ENCODE measurements around the gene SPTBN1.

Gene SPTBN1

GRCh38 chr2:54649191-54649590, 193.1 kb downstream of the SPTBN1 start:
- DNase-seq: no peak

DNA sequence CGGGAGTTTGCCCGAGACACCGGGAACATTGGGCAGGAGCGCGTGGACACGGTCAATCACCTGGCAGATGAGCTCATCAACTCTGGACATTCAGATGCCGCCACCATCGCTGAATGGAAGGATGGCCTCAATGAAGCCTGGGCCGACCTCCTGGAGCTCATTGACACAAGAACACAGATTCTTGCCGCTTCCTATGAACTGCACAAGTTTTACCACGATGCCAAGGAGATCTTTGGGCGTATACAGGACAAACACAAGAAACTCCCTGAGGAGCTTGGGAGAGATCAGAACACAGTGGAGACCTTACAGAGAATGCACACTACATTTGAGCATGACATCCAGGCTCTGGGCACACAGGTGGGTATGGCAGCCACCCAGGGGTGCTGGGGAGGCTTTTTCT, 193.5 kb downstream of the SPTBN1 start:
- DNase-seq: no peak

DNA sequence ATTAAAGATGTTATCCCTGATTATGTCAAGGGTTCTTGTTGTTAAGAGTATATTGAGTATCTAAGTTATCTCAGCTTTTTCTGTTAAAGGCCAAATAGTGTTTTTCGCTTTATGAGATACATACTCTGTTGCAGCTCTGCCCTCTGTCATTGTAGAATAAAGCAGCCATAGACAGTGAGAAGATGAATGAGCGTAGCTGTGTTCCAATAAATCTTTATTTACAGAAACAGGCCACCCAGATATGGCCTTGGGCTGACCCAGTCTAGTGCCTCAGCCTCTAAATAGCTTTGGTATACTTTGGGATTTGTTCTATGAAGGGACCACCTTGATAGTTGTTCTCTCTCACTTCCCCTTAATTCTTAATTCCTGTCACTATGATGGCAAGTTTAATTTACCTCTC, 194.5 kb downstream of the SPTBN1 start:
- no peak for DNase-seq

DNA sequence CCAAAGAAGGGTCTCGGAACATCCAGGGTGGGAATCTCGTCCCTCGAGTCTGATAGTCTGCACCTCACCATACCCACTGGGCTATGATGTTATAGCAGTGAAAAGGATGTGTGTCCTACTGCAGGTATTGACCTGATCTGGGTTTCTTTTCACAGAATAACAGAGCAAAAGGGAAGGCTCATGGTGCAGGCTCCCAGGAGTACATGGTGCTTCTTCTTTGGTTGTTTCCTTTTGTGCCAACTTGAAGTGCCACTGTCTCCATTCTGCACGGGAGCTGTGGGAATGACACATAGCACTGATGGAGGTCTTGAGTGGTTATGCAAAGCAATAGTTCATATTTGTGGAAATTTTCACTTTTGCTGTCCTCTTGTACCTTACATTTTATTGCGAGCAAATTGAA, 195.2 kb downstream of the SPTBN1 start:
- DNase-seq: no peak

GRCh38 chr2:54652540-54652939, 196.4 kb downstream of the SPTBN1 start:
- no peak for DNase-seq

DNA sequence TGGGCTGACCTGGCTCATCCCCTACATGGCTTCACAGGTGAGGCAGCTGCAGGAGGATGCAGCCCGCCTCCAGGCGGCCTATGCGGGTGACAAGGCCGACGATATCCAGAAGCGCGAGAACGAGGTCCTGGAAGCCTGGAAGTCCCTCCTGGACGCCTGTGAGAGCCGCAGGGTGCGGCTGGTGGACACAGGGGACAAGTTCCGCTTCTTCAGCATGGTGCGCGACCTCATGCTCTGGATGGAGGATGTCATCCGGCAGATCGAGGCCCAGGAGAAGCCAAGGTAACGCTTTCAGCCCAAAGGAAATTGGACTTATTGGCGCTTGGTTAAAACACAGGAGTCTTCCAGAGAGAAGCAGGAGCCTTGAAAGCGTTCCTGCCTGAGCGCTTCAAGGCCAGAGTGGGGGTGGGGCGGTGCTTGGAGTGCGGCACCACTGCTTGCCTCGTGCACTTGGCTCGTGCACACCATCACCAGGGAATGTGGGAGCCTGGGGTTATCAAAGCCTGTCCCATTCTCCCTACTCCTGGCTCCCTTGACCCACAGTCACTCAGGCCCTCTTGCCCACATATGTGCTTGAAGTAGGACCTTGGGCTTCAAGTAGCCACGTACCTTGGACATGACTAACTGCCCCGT, 197.6 kb downstream of the SPTBN1 start:
- DNase-seq: no peak

DNA sequence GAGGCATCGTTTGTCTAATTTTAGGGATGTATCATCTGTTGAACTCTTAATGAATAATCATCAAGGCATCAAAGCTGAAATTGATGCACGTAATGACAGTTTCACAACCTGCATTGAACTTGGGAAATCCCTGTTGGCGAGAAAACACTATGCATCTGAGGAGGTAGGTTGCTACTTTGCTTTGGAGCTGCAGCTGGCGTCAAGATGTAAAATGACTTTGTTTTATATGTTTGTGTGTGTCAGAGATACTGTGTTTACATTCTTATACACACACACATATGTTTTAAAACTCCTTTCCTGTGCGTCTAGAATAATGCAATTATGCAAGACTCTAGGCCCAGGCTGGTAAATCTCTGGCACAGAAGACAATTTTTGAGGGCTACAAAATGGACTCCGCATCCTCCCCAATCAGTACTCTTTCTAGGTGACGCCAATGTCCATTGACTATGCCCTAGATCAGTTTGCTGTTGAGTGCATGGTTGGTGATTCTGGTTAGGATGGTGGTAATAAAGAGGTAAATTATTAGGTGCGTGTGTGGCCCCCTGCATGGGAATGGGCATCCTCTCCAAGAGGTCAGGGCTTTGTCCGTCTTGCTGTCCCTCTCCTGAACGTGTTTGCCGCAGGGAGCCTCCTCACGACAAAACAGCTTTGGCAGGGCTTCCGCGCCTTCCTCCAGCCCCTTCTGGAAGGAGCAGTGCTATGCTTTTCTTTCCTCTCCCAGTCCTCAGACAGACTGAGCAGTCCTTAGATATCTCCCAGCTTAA, 199.1 kb downstream of the SPTBN1 start:
- no peak for DNase-seq

- no peak for DNase-seq
Observed at GRCh38 chr2:54656863-54657262, 200.7 kb downstream of the SPTBN1 start.

GRCh38 chr2:54657664-54658083, 201.5 kb downstream of the SPTBN1 start:
- DNase-seq: peak in 14 of 51 donors; percentile 11 to 53 (median 24)

DNA sequence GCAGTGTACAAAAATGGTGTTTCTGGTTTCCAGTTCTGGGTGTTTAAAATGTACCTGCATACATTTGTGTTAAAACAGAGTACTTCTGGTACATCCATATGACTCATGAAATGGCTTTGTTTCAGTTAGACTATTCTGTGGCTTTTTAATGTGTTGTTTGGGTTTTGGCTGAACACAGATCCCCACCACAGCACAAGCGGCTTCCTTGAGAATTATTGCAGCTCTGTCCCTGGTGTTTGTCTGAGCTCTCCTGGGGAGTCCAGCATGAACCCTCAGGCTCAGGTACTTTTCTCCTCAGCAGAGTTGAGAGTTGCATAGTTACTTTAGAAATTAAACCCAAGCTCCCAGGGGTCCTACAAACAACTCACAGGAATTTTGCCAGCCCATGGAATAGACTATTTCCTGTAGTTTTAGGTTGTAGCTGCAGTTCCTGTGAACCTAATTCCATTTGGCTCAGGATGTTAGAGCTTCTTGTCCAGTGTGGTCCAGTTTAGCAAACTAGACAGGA, 202.5 kb downstream of the SPTBN1 start:
- DNase-seq: no peak

DNA sequence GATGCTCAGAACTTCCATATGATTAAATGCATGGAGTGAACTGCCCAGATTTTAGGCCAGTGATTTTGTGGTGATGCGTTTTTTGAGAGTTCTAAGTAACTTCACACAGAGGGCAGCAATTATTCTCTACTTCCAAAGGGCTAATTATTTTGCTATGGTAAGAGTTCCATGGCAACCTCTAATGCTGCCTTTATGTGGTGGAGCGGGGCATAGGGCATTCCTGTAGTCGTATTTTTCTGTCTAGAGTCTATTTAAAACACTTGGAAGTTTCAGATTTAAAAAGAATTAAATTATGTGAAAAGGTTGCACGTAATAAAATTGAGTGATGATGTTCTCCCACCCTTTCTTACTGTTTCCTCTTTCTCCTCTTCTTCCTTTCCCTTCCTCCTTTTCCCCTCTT, 203.4 kb downstream of the SPTBN1 start:
- DNase-seq: no peak

- peak in 10 of 51 donors; percentile 10 to 60 (median 28) for DNase-seq
Observed at GRCh38 chr2:54660752-54661151, 204.6 kb downstream of the SPTBN1 start.

GRCh38 chr2:54663424-54664030, 207.4 kb downstream of the SPTBN1 start:
- no peak for DNase-seq

GRCh38 chr2:54664238-54664786, 208.2 kb downstream of the SPTBN1 start:
- DNase-seq: no peak

GRCh38 chr2:54665436-54665856, 209.3 kb downstream of the SPTBN1 start:
- no peak for DNase-seq

DNA sequence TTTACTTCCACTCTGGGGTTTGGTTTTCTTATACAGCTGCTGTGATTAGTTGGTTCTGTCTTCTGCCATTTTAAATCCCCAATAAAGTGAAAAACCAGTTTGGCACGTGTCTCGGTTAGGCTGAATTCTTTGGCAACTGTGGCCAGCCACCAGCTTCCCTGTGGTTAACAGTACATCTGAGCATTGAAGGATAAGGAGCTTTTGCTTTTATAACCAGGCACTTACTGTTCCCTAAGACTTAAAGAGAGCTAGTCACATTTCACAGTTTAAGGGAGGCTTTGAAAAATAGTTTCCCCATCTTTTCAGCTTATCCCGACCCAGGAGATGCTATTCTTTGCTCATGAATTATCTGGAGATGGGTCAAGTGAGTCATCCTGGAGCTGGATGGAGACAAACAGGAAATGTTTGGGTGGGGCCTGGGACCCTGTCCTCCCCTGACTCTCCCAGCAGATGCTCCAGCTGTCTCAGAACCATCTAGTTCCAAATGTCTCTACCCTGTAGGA, 210.1 kb downstream of the SPTBN1 start:
- DNase-seq: peak in 3 of 51 donors; percentile 35 to 57 (median 52)

- peak in 43 of 51 donors; percentile 15 to 87 (median 52) for DNase-seq
Observed at GRCh38 chr2:54666634-54667265, 210.6 kb downstream of the SPTBN1 start.

DNA sequence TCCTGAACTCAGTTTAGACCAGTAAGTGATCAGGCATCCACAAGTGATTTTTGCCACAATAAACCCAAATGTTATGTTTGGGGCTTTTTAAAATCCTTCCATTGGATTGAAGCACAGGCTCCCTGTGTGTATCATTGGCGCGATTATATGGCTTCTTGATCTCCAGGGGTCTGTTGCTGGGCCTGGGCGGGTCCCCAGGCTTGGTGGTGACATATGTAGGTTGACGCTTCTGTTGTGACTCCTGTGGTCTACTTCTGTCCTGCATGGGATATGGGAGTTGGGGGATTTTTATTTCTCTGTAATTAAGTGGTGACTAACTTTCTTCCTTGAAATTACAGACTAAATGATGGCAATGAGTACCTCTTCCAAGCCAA, 211.1 kb downstream of the SPTBN1 start:
- no peak for DNase-seq

GRCh38 chr2:54667726-54668650, 211.9 kb downstream of the SPTBN1 start:
- DNase-seq: no peak

DNA sequence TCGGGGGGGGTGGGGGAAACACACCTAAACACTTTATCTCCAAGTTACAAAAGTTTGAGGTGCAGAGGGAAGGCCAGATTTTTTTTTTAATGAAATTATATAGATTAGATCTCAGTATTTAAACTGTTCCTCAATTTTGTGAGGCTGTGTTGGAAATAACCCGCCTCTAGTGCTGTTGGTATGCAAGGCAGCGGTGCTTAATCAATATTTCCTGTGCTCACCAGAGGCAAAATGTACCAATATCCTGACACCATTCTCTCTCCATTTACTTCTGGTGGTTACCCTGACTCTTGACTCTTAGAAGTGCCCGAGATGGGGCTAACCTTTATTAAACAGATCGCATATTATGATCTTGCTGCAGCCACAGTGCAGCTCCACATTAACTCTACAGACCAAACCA, 212.6 kb downstream of the SPTBN1 start:
- DNase-seq: no peak

Measured in hypothalamus (tissue), 51 donors.